SK-N-SH treated with all-trans-retinoic acid at 6 μM for 48 hours (cell line): ENCODE results near the gene GPR176.

Experiments used
- ATAC-seq: fragments of 200-7000 bp; cut with Tn5 transposase; 3 replicates; pipeline ENCODE4 v1.9.1; 2020; ENCODE audit warnings: mild to moderate bottlenecking, moderate library complexity
- ARNTL ChIP-seq: fragments of 450-650 bp; formaldehyde crosslinking; IDR thresholded peaks from 2 replicates; pipeline ENCODE4 v1.5.0; 2020; ENCODE audit warnings: low read depth, mild to moderate bottlenecking, moderate library complexity, borderline replicate concordance
- BACH2 ChIP-seq: fragments of 250-450 bp; sonication (Bioruptor Pico); IDR thresholded peaks from 2 replicates; pipeline ENCODE4 v1.9.0; 2021; ENCODE audit warnings: mild to moderate bottlenecking, borderline replicate concordance
- CSDC2 ChIP-seq: fragments of 250-450 bp; sonication (Bioruptor Pico); IDR thresholded peaks from 2 replicates; pipeline ENCODE4 v1.5.0; 2020; ENCODE audit warnings: mild to moderate bottlenecking, moderate library complexity
- ESRRG ChIP-seq: fragments of 250-450 bp; sonication (Bioruptor Pico); IDR thresholded peaks from 2 replicates; pipeline ENCODE4 v1.6.1; 2021; ENCODE audit warnings: mild to moderate bottlenecking
- GLIS3 ChIP-seq: fragments of 250-450 bp; sonication (Bioruptor Pico); IDR thresholded peaks from 2 replicates; pipeline ENCODE4 v1.5.0; 2020; ENCODE audit warnings: mild to moderate bottlenecking, moderate library complexity
- ISL1 ChIP-seq: fragments of 250-450 bp; sonication (Bioruptor Pico); IDR thresholded peaks from 2 replicates; pipeline ENCODE4 v2.1.2; 2022; ENCODE audit warnings: mild to moderate bottlenecking, moderate library complexity
- OSR1 ChIP-seq: fragments of 250-450 bp; sonication (Bioruptor Pico); IDR thresholded peaks from 2 replicates; pipeline ENCODE4 v1.8.0; 2022; ENCODE audit warnings: moderate library complexity, mild to moderate bottlenecking, inconsistent platforms
- RARB ChIP-seq: fragments of 250-450 bp; sonication (Bioruptor Pico); IDR thresholded peaks from 2 replicates; pipeline ENCODE4 v1.8.0; 2021; ENCODE audit warnings: mild to moderate bottlenecking, moderate library complexity
- SNAI2 ChIP-seq: fragments of 250-450 bp; sonication (Bioruptor Pico); IDR thresholded peaks from 2 replicates; pipeline ENCODE4 v1.5.0; 2020; ENCODE audit warnings: mild to moderate bottlenecking, moderate library complexity
- TCF4 ChIP-seq: fragments of 250-450 bp; sonication (Bioruptor Pico); IDR thresholded peaks from 2 replicates; pipeline ENCODE4 v1.8.0; 2021; ENCODE audit warnings: mild to moderate bottlenecking, moderate library complexity, borderline replicate concordance
- TOX ChIP-seq: fragments of 250-450 bp; sonication (Bioruptor Pico); IDR thresholded peaks from 2 replicates; pipeline ENCODE4 v1.8.0; 2021; ENCODE audit warnings: mild to moderate bottlenecking, moderate library complexity, borderline replicate concordance
- ZC3H10 ChIP-seq: fragments of 250-450 bp; sonication (Bioruptor Pico); IDR thresholded peaks from 2 replicates; pipeline ENCODE4 v1.5.1; 2021; ENCODE audit warnings: mild to moderate bottlenecking, moderate library complexity
- ZFP3 ChIP-seq: fragments of 250-450 bp; sonication (Bioruptor Pico); IDR thresholded peaks from 2 replicates; pipeline ENCODE4 v1.5.0; 2020; ENCODE audit warnings: mild to moderate bottlenecking, moderate library complexity
- ZFP30 ChIP-seq: fragments of 450-650 bp; formaldehyde crosslinking; IDR thresholded peaks from 2 replicates; pipeline ENCODE4 v1.5.0; 2022; ENCODE audit warnings: mild to moderate bottlenecking, moderate library complexity
- ZNF70 ChIP-seq: fragments of 450-650 bp; formaldehyde crosslinking; IDR thresholded peaks from 2 replicates; pipeline ENCODE4 v1.5.0; 2020; ENCODE audit warnings: mild to moderate bottlenecking, moderate library complexity
- TF ChIP-seq, protein P1 (sequence below): fragments of 250-450 bp; sonication (Bioruptor Pico); IDR thresholded peaks from 2 replicates; pipeline ENCODE4 v1.8.0; 2021; ENCODE audit warnings: low read depth, mild to moderate bottlenecking, moderate library complexity, borderline replicate concordance
- TF ChIP-seq, protein P2 (sequence below): fragments of 250-450 bp; sonication (Bioruptor Pico); IDR thresholded peaks from 2 replicates; pipeline ENCODE4 v1.5.0; 2020; ENCODE audit warnings: mild to moderate bottlenecking, moderate library complexity
- TF ChIP-seq, protein P3 (sequence below): fragments of 250-450 bp; sonication (Bioruptor Pico); IDR thresholded peaks from 2 replicates; pipeline ENCODE4 v1.5.1; 2021; ENCODE audit warnings: mild to moderate bottlenecking, moderate library complexity
- TF ChIP-seq, protein P4 (sequence below): fragments of 250-450 bp; sonication (Bioruptor Pico); IDR thresholded peaks from 2 replicates; pipeline ENCODE4 v1.8.0; 2020; ENCODE audit warnings: mild to moderate bottlenecking, moderate library complexity, borderline replicate concordance

GPR176 gene

DNA sequence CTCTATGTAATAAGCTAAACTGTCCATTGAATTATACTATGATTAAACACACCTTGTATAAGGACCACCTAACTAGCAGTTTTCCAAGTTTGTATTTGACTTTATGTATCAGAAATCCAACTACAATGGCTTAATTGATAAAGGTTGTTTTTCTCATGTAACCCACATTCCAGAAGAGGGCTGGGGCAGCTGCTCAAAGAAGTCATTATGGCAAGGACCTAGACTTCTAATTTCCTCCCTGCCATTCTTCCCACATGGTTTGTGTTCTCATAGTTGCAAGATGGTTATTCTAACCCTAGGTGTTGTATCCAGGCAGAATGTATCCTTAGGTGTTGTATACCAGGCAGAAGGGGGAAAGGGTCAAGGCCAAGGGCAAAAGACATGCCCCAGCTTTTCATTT lies 35.7 kb downstream of the GPR176 start:
- no peak for TF ChIP-seq ISL1
- TF ChIP-seq, protein P1, sequence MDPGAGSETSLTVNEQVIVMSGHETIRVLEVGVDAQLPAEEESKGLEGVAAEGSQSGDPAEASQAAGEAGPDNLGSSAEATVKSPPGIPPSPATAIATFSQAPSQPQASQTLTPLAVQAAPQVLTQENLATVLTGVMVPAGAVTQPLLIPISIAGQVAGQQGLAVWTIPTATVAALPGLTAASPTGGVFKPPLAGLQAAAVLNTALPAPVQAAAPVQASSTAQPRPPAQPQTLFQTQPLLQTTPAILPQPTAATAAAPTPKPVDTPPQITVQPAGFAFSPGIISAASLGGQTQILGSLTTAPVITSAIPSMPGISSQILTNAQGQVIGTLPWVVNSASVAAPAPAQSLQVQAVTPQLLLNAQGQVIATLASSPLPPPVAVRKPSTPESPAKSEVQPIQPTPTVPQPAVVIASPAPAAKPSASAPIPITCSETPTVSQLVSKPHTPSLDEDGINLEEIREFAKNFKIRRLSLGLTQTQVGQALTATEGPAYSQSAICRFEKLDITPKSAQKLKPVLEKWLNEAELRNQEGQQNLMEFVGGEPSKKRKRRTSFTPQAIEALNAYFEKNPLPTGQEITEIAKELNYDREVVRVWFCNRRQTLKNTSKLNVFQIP (CRISPR knock-in tag): no peak
- no peak for TF ChIP-seq SNAI2 (CRISPR knock-in tag)
- no peak for TF ChIP-seq BACH2
- no peak for TF ChIP-seq TCF4
- TF ChIP-seq, protein P2, sequence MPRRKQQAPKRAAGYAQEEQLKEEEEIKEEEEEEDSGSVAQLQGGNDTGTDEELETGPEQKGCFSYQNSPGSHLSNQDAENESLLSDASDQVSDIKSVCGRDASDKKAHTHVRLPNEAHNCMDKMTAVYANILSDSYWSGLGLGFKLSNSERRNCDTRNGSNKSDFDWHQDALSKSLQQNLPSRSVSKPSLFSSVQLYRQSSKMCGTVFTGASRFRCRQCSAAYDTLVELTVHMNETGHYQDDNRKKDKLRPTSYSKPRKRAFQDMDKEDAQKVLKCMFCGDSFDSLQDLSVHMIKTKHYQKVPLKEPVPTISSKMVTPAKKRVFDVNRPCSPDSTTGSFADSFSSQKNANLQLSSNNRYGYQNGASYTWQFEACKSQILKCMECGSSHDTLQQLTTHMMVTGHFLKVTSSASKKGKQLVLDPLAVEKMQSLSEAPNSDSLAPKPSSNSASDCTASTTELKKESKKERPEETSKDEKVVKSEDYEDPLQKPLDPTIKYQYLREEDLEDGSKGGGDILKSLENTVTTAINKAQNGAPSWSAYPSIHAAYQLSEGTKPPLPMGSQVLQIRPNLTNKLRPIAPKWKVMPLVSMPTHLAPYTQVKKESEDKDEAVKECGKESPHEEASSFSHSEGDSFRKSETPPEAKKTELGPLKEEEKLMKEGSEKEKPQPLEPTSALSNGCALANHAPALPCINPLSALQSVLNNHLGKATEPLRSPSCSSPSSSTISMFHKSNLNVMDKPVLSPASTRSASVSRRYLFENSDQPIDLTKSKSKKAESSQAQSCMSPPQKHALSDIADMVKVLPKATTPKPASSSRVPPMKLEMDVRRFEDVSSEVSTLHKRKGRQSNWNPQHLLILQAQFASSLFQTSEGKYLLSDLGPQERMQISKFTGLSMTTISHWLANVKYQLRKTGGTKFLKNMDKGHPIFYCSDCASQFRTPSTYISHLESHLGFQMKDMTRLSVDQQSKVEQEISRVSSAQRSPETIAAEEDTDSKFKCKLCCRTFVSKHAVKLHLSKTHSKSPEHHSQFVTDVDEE (CRISPR knock-in tag): no peak
- no peak for ATAC-seq

DNA sequence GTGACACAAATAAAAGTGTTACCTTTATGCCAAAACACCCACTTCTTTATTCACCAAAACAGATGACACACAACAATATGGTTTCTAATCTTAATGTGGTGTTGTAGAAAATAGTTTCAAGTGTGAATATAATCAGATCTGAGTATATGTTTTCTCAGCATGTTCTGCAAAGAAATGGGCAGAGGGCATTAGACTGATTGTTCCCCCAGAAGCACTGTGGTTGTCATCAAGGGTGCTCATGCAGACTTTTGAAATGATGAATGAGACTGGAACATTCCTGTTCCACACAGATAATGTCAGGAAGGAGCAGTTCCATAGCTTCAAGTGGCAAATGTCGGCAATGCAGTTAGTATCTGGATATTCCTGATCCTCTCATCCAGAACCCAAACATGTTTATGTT lies 37.5 kb downstream of the GPR176 start:
- TF ChIP-seq TCF4 (no peak), ZNF70 (no peak), ARNTL (CRISPR knock-in tag) (no peak), ISL1 (no peak), SNAI2 (CRISPR knock-in tag) (no peak), GLIS3 (no peak), ZC3H10 (CRISPR knock-in tag) (no peak)
- TF ChIP-seq, protein P3, sequence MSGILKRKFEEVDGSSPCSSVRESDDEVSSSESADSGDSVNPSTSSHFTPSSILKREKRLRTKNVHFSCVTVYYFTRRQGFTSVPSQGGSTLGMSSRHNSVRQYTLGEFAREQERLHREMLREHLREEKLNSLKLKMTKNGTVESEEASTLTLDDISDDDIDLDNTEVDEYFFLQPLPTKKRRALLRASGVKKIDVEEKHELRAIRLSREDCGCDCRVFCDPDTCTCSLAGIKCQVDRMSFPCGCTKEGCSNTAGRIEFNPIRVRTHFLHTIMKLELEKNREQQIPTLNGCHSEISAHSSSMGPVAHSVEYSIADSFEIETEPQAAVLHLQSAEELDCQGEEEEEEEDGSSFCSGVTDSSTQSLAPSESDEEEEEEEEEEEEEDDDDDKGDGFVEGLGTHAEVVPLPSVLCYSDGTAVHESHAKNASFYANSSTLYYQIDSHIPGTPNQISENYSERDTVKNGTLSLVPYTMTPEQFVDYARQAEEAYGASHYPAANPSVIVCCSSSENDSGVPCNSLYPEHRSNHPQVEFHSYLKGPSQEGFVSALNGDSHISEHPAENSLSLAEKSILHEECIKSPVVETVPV (CRISPR knock-in tag): no peak
- TF ChIP-seq, protein P2 (CRISPR knock-in tag): no peak

DNA sequence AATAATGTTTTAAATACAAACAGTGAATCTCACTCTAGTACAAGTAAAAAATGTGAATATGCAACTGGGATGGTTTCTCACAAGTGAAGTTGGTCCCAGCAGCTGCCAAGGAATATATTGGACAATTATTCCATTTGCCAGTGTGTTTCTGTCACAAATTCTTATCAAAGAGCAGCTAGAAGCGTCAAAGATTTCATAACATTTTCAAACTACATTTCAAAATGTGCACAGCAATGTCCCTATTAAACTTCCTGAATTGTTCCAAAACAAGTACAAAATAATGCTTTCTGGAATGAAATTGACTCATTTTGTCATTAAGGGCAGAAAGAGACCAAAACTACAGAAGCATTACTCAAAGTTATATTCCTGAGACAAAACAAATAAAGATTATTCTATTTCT lies 38.3 kb downstream of the GPR176 start:
- ATAC-seq: no peak
- TF ChIP-seq, protein P1 (CRISPR knock-in tag): no peak
- TF ChIP-seq BACH2: no peak

More for the DNA sequence above, 37.5 kb downstream of the GPR176 start:
- no peak for ATAC-seq

DNA sequence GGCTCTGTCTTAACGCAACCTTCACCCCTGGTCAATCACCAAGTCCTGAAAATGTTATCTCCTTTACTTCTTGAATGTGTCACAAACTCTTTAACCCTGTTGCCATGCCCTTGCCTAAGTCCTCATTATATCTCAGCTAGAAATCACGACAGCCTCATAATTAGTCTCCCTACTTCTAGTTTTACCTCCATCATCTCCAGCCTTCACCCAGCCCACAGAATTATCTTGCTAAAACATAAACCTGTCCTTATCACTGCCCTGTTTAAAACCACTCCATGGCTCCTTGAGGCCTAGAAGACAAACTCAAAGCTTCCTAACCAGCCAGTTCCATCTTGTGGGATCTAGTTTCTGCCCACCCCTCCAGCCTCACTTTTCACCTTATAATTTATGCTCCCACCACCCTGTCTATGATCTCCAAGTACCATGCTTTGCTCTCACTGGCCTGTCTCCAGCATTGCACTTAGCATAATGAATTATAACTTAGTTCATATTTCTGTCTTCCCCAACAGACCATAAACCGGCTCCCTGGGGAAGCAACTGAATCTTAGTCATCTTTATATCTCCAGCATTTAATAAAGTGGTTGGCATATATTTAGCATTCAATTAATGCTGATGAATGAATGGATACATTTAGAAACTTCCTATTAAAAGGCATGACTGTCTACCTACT lies 39.2 kb downstream of the GPR176 start:
- ATAC-seq: peak; percentile 85
- no peak; the same call in 1 of the 2 replicates for TF ChIP-seq ESRRG (CRISPR knock-in tag)
- TF ChIP-seq ZFP3: 0 out of 2 replicates have a peak, but pooled peaks have one; percentile 33
- no peak for TF ChIP-seq SNAI2 (CRISPR knock-in tag)
- 0 out of 2 replicates have a peak, but pooled peaks have one; percentile 68 for TF ChIP-seq CSDC2 (CRISPR knock-in tag)
- TF ChIP-seq, protein P4, sequence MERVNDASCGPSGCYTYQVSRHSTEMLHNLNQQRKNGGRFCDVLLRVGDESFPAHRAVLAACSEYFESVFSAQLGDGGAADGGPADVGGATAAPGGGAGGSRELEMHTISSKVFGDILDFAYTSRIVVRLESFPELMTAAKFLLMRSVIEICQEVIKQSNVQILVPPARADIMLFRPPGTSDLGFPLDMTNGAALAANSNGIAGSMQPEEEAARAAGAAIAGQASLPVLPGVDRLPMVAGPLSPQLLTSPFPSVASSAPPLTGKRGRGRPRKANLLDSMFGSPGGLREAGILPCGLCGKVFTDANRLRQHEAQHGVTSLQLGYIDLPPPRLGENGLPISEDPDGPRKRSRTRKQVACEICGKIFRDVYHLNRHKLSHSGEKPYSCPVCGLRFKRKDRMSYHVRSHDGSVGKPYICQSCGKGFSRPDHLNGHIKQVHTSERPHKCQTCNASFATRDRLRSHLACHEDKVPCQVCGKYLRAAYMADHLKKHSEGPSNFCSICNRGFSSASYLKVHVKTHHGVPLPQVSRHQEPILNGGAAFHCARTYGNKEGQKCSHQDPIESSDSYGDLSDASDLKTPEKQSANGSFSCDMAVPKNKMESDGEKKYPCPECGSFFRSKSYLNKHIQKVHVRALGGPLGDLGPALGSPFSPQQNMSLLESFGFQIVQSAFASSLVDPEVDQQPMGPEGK: peak; percentile 88
- TF ChIP-seq RARB: no peak
- no peak for TF ChIP-seq ARNTL (CRISPR knock-in tag)
- no peak; the same call in 1 of the 2 replicates for TF ChIP-seq TOX (CRISPR knock-in tag)
- TF ChIP-seq, protein P1 (CRISPR knock-in tag): no peak
- TF ChIP-seq ZFP30: no peak
- TF ChIP-seq, protein P3 (CRISPR knock-in tag): peak; percentile 59; the same call in 1 of the 2 replicates
- no peak for TF ChIP-seq OSR1 (CRISPR knock-in tag)
